HEK293T (cell line): Measurements from ENCODE around the gene SCARB1.

Source experiments
- ARNT ChIP-seq: fragments of 450-650 bp; IDR thresholded peaks from 2 replicates; pipeline ENCODE4 v1.6.1; 2017; ENCODE audit warnings: mild to moderate bottlenecking
- BHLHE40 ChIP-seq: fragments of 450-650 bp; IDR thresholded peaks from 2 replicates; pipeline ENCODE4 v1.6.1; 2016; ENCODE audit warnings: mild to moderate bottlenecking, moderate library complexity, borderline replicate concordance
- FOXA1 ChIP-seq: fragments of 450-650 bp; IDR thresholded peaks from 2 replicates; pipeline ENCODE4 v1.6.1; 2016; ENCODE audit warnings: mild to moderate bottlenecking
- FOXK2 ChIP-seq: fragments of 450-650 bp; IDR thresholded peaks from 2 replicates; pipeline ENCODE4 v1.6.1; 2016; ENCODE audit warnings: mild to moderate bottlenecking
- SP1 ChIP-seq: fragments of 450-650 bp; IDR thresholded peaks from 2 replicates; pipeline ENCODE4 v1.6.1; 2017

- no peak for TF ChIP-seq BHLHE40
- TF ChIP-seq SP1, result no peak
- no peak for TF ChIP-seq FOXK2
- no peak for TF ChIP-seq ARNT
- TF ChIP-seq FOXA1, result no peak
These were observed 53.8 kb downstream of the SCARB1 start for GRCh38 chr12:124809878-124810277.
